ENCODE data around the gene FETUB.

- no peak for TF ChIP-seq CTCF (IDR thresholded peaks at IDR 0.05 in 4 of 5, conservative IDR thresholded peaks at IDR 0.05 in 1 of 5)
- no peak for TF ChIP-seq POLR2A (IDR thresholded peaks at IDR 0.05)
Observed at GRCh38 chr3:186663361-186664118, 23.3 kb downstream of the FETUB start.
